Renal cortical epithelial cell (primary cell): ENCODE results near the gene GRK5. TPM values are rescaled to one million over a fixed set of nuclear protein-coding genes. Genes with fewer than 3 reads are reported as not detected.
A peak's percentile ranks its signal among the peaks of the same experiment; 100 is the strongest.
"Not testable (repeated sequence)": the region's sequence is repeated elsewhere in the genome, so short reads cannot be mapped to it uniquely, and the experiment has no call there.

Source experiments
- DNase-seq: peaks from one replicate; pipeline ENCODE4 v3.0.0-alpha.2; 2011; ENCODE audit warnings: low read depth
- total RNA-seq: library from RNA; depleted of rRNA; stranded (reverse); fragments of >200 nt; gene quantifications from 2 replicates; pipeline ENCODE4 v1.2.3, GENCODE V29; 2014

Gene GRK5
- total RNA-seq, 1 donor from 2014 or later, result 1.1 TPM

- DNase-seq, result no peak
Measured at GRCh38 chr10:119222537-119222936, 15.2 kb downstream of the GRK5 start.

GRCh38 chr10:119222966-119223386, 15.6 kb downstream of the GRK5 start:
- no peak for DNase-seq

- no peak for DNase-seq
Measured at GRCh38 chr10:119225083-119225658, 17.8 kb downstream of the GRK5 start.

GRCh38 chr10:119227825-119228224, 20.5 kb downstream of the GRK5 start:
- no peak for DNase-seq

- DNase-seq, result no peak
Measured at GRCh38 chr10:119231654-119232053, 24.3 kb downstream of the GRK5 start.

- not testable (repeated sequence) for DNase-seq
Measured at GRCh38 chr10:119232439-119232838, 25.1 kb downstream of the GRK5 start.

- peak; percentile 20 for DNase-seq
Measured at GRCh38 chr10:119233123-119233820, 25.9 kb downstream of the GRK5 start.

- DNase-seq, result no peak
Measured at GRCh38 chr10:119233821-119234220, 26.4 kb downstream of the GRK5 start.

GRCh38 chr10:119235356-119235755, 28.0 kb downstream of the GRK5 start:
- DNase-seq, result peak; percentile 9

- DNase-seq, result no peak
Measured at GRCh38 chr10:119237722-119238436, 30.5 kb downstream of the GRK5 start.

GRCh38 chr10:119238577-119238976, 31.2 kb downstream of the GRK5 start:
- no peak for DNase-seq

GRCh38 chr10:119239015-119239414, 31.6 kb downstream of the GRK5 start:
- DNase-seq, result not testable (repeated sequence)

GRCh38 chr10:119239630-119240029, 32.3 kb downstream of the GRK5 start:
- DNase-seq, result not testable (repeated sequence)

- no peak for DNase-seq
Measured at GRCh38 chr10:119241066-119241465, 33.7 kb downstream of the GRK5 start.

- no peak for DNase-seq
Measured at GRCh38 chr10:119242186-119242585, 34.8 kb downstream of the GRK5 start.

- DNase-seq, result no peak
Measured at GRCh38 chr10:119243488-119243887, 36.1 kb downstream of the GRK5 start.

GRCh38 chr10:119243967-119244366, 36.6 kb downstream of the GRK5 start:
- no peak for DNase-seq

GRCh38 chr10:119245272-119245671, 37.9 kb downstream of the GRK5 start:
- no peak for DNase-seq

- peak; percentile 62 for DNase-seq
Measured at GRCh38 chr10:119246862-119247549, 39.6 kb downstream of the GRK5 start.

- no peak for DNase-seq
Measured at GRCh38 chr10:119247550-119247894, 40.2 kb downstream of the GRK5 start.

GRCh38 chr10:119248184-119248583, 40.8 kb downstream of the GRK5 start:
- DNase-seq, result no peak

GRCh38 chr10:119248681-119249080, 41.3 kb downstream of the GRK5 start:
- DNase-seq, result no peak
